Fibroblast of lung (primary cell): ENCODE measurements around the gene CMTM4.

Source experiments
- CTCF ChIP-seq, 2 donors: IDR thresholded peaks in 1 of 2; conservative IDR thresholded peaks in 1 of 2; 1 replicate in 1 of 2; 2 replicates in 1 of 2; pipeline ENCODE4 v1.5.1; 2011 to 2012; ENCODE audit warnings: low read length in 2 of 2, control low read depth in 1 of 2, inconsistent platforms in 1 of 2, low read depth in 1 of 2, mild to moderate bottlenecking in 1 of 2
- EZH2 ChIP-seq: IDR thresholded peaks from 2 replicates; pipeline ENCODE4 v1.5.1; 2012; ENCODE audit warnings: low read length, control low read depth, mild to moderate bottlenecking; ENCODE audit errors: missing control alignments

- TF ChIP-seq CTCF (conservative IDR thresholded peaks at IDR 0.05 in 1 of 2, IDR thresholded peaks at IDR 0.05 in 1 of 2; ENCODE audit: low read depth in 1 of 2, low read length in 2 of 2) (no peak), EZH2 (no peak)
These were observed 73.7 kb downstream of the CMTM4 start for GRCh38 chr16:66622863-66623262.
